Endometrium (tissue), 2 donors: ENCODE data around the gene MACROD2.

Experiments used
- FAIRE-seq: peaks from 2 replicates; lab custom pipeline; 2012; peaks lifted over from hg19 to GRCh38; lab: Jason Lieb, UNC
- donor health status: control.
- donor health status: control.

MACROD2 gene

DNA sequence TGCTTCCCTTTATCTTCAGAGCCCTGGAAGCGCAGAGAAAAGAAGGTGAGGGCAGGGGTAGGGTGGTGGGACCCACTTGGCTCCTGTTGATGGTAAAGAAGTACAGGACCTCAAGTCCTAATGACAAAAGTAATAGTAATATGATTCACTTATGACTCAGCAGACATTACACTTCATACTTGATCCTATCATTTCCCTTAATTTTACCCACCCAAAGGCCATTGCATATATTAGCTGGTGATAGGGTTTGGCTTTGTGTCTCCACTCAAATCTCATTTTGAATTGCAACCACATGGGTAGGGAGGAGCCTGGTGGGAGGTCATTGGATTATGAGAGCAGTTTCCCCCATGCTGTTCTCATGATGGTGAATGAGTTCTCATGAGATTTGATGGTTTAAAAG, 1697.3 kb downstream of the MACROD2 start:
- no peak for FAIRE-seq

DNA sequence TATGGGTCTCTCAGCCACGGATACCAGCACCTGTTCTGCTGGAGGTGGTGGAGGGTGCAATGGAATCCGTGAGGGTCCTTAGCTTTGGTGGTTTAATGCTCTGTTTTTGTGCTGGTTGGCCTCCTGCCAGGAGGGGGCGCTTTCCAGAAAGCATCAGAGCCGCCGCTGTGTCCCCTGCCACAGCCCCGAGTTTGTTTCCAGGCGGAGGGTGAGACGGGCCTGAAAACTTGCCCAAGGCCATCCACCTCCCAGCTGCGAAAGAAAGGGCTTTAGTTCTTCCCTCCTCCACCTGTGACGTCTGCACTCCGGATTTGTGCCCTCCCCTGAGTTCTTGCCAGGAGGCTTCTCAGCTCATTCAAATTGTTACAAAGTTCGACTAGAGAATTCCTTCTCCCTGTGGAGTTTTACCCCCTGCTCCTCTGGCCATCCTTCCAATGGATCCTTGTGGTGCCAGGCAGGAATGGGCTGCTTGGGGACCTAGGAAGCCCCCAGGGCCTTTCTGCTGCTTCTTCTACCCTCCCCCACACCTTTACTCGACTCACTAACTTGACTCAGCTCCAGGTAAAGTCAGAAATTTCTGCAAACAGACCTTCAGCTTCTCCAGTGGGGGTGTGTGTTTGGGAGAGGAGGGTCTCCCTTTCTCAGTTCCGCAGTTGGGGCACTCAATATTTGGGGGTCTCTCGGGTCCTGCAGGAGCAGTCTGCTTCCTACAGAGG, 1704.3 kb downstream of the MACROD2 start:
- FAIRE-seq = no peak

DNA sequence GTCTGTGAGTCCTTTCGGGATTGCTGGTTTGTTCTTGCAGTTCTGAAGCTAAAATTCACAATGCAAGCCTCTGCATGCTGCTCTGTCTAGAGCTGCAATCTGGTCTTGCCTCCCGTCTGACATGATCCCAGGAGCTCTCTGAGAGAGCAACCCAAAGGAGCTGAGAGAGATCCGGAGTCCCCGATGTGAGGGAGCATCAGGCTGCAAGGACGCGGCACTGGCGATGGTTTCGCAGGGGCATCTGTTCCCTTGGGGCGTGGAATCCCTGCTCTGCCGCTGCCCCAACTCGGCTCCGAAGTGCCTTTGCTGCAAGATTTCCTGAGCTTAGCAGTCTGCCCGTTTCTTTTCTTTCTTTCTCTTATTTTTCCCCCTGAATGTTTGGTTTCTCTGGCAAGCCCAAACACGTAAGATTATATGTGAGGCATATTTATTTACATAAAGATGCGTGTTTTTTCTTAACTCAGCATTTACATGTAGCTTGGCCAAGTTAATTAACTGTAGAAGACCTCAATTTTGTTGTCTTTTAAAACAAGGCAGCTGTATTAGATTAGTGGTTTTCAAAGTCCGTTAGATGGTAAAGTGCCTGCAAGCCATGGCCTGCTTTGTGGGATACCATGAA, 1704.9 kb downstream of the MACROD2 start:
- FAIRE-seq = no peak

GRCh38 chr20:15702161-15702560, 1706.8 kb downstream of the MACROD2 start:
- FAIRE-seq = no peak

DNA sequence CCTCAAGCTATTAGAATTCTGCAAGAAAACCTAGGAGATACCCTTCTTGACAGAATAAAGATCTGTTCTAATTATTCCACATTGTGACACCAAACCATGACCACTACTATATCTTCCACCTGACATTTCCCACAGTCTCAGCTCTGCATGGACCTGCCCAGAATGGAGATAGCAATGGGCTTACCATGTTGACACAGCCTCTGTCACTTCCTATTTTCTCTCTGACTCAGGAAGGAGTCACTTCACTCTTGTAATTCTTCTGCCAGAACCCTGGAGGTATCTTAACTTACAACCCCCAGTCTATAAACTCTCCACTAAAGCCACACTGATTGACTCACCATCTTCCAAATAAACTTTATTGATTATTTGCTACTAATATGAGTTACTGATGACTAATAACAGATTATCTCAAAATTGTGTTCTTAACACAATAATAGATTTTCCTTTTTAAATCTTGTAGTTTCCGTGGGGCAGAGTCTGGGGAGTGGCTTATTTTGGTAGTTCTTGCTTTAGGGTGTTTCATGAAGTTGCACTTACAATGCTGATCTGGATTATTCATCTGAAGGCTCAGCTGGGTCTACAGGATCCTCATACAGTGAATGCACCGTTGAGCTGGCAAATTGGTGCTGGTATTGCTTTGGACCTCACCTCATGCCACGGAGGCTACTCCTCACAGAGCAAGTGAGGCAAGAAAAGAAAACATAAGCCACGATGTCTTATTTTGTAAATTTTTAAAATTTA, 1708.0 kb downstream of the MACROD2 start:
- no peak for FAIRE-seq

- no peak for FAIRE-seq
These were observed 1710.7 kb downstream of the MACROD2 start for GRCh38 chr20:15705975-15706374.

GRCh38 chr20:15706719-15707118, 1711.4 kb downstream of the MACROD2 start:
- FAIRE-seq = no peak

GRCh38 chr20:15708984-15709598, 1713.8 kb downstream of the MACROD2 start:
- no peak for FAIRE-seq

GRCh38 chr20:15710636-15711035, 1715.3 kb downstream of the MACROD2 start:
- no peak for FAIRE-seq

DNA sequence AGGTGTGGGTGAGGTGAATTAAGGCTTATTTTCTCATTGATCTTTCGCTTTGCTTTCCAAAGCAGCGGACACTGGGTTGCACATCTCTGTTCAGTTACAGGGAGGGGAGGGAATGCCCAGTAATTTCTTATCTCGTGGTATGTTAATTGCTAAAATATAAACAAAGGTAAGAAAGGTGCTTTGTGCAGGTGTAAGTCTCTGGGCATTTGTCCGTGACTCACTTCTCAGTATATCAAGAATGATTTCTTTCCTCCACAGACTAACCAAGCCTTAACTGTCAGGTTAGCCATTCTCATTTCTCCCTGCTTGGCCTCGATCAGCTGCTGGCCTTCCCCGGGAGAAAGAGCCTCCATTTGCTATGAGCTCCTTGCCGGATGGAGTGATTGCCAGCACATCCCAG, 1715.9 kb downstream of the MACROD2 start:
- FAIRE-seq = no peak

DNA sequence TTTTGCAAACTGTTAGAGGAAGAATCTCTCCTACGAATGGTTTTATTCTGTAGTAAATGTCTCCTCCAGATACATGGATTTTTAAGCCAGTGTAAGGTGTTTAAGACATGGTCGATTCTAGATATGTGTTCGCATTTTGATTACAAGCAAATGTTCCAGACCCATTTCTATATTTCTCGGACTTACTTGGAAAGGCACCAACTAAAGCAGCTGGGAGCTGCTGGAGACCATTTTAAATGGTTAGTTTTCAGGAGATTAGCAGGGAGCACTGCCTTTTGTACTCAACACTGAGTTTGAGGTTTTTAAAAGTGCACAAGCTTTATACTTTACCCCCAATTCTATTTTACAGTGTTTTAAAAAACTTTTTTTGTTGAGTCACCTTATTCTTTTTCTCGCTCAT, 1720.9 kb downstream of the MACROD2 start:
- FAIRE-seq = no peak

DNA sequence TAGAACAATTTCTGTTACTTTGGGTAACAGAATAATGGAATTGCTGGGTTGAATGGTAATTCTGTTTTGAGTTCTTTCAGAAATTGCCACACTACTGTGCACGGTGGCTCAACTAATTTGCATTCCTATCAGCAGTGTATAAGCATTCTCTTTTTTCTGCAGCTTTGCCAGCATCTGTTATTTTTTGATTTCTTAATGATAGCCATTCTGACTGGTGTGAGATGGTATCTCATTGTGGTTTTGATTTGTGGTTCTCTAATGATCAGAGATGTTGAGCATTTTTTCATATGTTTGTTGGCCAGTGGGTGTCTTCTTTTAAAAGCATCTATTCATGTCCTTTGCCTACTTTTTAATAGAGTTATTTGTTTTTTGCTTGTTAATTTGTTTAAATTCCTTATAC, 1731.1 kb downstream of the MACROD2 start:
- FAIRE-seq = no peak

DNA sequence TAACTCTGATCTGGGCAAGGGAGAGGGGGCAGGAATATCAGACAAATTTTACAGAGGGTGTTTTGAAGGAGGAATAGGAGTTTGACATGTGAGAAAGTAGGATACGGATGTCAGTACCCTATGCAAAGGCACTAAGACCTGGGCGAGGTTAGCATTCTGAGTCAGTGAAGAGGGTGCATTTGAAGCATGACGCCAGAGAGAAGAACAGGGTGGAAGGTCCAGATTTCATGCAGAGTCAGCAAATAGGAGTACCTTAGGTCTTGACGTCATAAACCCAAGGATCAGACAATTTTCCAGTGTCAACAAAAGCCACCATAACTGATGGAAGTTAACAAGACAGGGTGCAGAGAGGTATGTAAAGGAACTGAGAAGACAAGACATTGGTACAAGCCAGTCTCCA, 1738.7 kb downstream of the MACROD2 start:
- no peak for FAIRE-seq

- FAIRE-seq = no peak
These were observed 1743.7 kb downstream of the MACROD2 start for GRCh38 chr20:15739035-15739434.

GRCh38 chr20:15740046-15740775, 1744.9 kb downstream of the MACROD2 start:
- no peak for FAIRE-seq

DNA sequence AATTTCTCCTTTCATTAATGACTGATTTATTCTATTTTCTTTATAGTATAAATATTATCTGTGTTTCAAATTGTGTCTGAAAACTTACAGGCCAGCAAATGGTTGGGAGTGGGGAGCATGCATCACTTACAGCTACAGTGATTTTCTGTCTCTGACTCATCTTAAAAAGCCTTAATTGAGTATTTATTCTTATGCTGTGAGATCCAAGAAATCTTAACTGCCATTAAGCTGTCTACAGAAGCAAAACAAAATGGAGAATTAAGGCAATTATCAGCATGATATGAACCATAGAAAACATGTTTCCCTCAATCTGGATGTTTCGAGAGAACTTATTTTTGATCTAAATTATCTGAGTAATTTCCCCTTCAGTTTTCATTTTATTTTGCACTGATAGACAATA, 1746.8 kb downstream of the MACROD2 start:
- FAIRE-seq = no peak

- no peak for FAIRE-seq
These were observed 1747.3 kb downstream of the MACROD2 start for GRCh38 chr20:15742627-15743026.

GRCh38 chr20:15756002-15756753, 1760.9 kb downstream of the MACROD2 start:
- FAIRE-seq = no peak

- no peak for FAIRE-seq
These were observed 1761.4 kb downstream of the MACROD2 start for GRCh38 chr20:15756754-15757115.

DNA sequence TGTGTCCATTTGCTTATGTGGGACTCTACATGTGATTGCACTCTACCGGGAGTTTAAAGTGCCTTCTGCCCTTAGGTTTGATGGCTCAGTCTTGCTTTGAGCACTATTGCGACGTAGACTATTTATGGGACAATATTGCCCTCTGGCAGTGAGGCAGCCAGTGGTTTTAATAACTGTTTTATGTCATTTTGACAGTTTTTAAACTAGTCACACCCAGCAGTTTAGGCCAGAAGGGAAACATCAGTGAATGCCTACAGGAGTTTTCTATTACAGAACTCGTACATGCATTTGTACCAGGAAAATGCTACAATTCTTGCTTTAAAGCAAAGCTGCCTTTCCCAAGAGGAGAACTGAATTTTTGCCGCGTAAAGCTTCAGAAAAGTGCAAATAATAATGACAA, 1764.3 kb downstream of the MACROD2 start:
- FAIRE-seq = no peak

DNA sequence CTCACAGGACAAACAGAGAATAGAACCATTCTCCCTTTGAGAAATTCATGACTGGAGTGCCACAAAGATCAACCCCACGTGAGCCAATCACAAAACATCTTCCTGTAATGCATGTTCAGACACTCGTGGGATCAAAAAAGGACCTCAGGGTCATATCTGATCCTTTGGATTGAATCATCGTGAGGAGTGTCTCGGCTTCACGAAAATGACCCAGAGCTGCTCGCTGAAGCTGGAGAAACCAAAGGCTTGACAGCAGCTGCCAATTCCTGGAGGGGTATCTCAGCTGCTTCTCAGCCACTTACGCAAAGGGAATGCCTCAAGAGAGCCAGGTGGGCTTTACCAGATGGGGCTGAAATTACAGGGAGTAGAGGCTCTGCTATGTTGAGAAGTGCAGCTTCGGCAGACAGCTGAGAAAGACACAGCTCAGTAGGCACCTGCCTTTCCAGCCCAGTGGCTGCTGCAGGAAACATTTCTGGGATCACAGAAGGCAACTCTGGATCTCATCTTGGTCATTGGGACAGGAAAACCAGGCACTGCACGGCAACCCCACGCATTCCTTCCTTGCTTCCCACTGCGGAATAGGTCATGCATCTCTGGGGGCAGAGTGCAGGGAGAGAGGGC, 1764.8 kb downstream of the MACROD2 start:
- no peak for FAIRE-seq
